WTC11 (cell line): Measurements from ENCODE around the gene ASB12. TPM values are rescaled to one million over a fixed set of nuclear protein-coding genes. Genes with fewer than 3 reads are reported as not detected.

Source experiments
- ATAC-seq: fragments of 200-7000 bp; cut with Tn5 transposase; 2 replicates; pipeline ENCODE4 v1.10.0; 2021; ENCODE audit warnings: mild to moderate bottlenecking, moderate library complexity
- CTCF ChIA-PET: fragments of 300-600 bp; sonication (Branson Sonifier 250); formaldehyde crosslinking; loops from one replicate; lab custom pipeline; 2021; ENCODE audit warnings: antibody characterized with exemption; lab: Charles Lee
- POLR2A ChIA-PET: fragments of 350-600 bp; sonication (Branson Sonifier 250); formaldehyde crosslinking; loops from one replicate; lab custom pipeline; 2021; ENCODE audit warnings: antibody characterized with exemption; lab: Charles Lee
- DNase-seq: peaks from one replicate; pipeline ENCODE4 v3.0.0; 2021; ENCODE audit warnings: low spot score
- H3K27ac Mint-ChIP-seq: 2 replicates; pipeline ENCODE4 v1.8.0; 2021; ENCODE audit warnings: mixed read lengths
- H3K27me3 Mint-ChIP-seq: 2 replicates; pipeline ENCODE4 v1.8.0; 2021; ENCODE audit warnings: low read depth, mild to moderate bottlenecking, moderate library complexity, mixed read lengths
- H3K36me3 Mint-ChIP-seq: 2 replicates; pipeline ENCODE4 v1.8.0; 2021; ENCODE audit warnings: mixed read lengths
- H3K4me1 Mint-ChIP-seq: 2 replicates; pipeline ENCODE4 v1.8.0; 2022; ENCODE audit warnings: mixed read lengths
- H3K4me3 Mint-ChIP-seq: 2 replicates; pipeline ENCODE4 v1.8.0; 2021; ENCODE audit warnings: mild to moderate bottlenecking, moderate library complexity, mixed read lengths
- H3K9me3 Mint-ChIP-seq: 2 replicates; pipeline ENCODE4 v1.8.0; 2021; ENCODE audit warnings: mixed read lengths
- ATF1 ChIP-seq: sonication (generic); formaldehyde crosslinking; IDR thresholded peaks from 2 replicates; pipeline ENCODE4 v1.8.1; 2023; ENCODE audit warnings: mild to moderate bottlenecking, moderate library complexity, missing genetic modification reagents
- CREB1 ChIP-seq: sonication (generic); formaldehyde crosslinking; IDR thresholded peaks from 2 replicates; pipeline ENCODE4 v1.8.0; 2023; ENCODE audit warnings: mild to moderate bottlenecking, missing genetic modification reagents
- GABPB1 ChIP-seq: sonication (generic); formaldehyde crosslinking; IDR thresholded peaks from 2 replicates; pipeline ENCODE4 v1.8.1; 2023; ENCODE audit warnings: mild to moderate bottlenecking, missing genetic modification reagents
- GRHL2 ChIP-seq: fragments of 250-450 bp; sonication (Bioruptor Pico); IDR thresholded peaks from 2 replicates; pipeline ENCODE4 v1.8.0; 2022; ENCODE audit warnings: mild to moderate bottlenecking, moderate library complexity; ENCODE audit not compliant: insufficient replicate concordance, severe bottlenecking
- JAZF1 ChIP-seq: fragments of 250-450 bp; sonication (Bioruptor Pico); IDR thresholded peaks from 2 replicates; pipeline ENCODE4 v1.9.0; 2021; ENCODE audit warnings: moderate library complexity, mild to moderate bottlenecking, inconsistent platforms
- MYBL2 ChIP-seq: sonication (generic); formaldehyde crosslinking; IDR thresholded peaks from 2 replicates; pipeline ENCODE4 v1.8.1; 2023; ENCODE audit warnings: mild to moderate bottlenecking, moderate library complexity, missing genetic modification reagents
- NFYB ChIP-seq: sonication (generic); formaldehyde crosslinking; conservative IDR thresholded peaks from 2 replicates; pipeline ENCODE4 v1.8.0; 2022; ENCODE audit warnings: low read depth, missing genetic modification reagents
- NR2C2 ChIP-seq: sonication (generic); formaldehyde crosslinking; IDR thresholded peaks from 2 replicates; pipeline ENCODE4 v1.8.0; 2022; ENCODE audit warnings: mild to moderate bottlenecking, missing genetic modification reagents
- NR3C1 ChIP-seq: sonication (generic); formaldehyde crosslinking; conservative IDR thresholded peaks from 2 replicates; pipeline ENCODE4 v1.8.1; 2023; ENCODE audit warnings: low read depth, mild to moderate bottlenecking, missing genetic modification reagents
- SMAD3 ChIP-seq: sonication (generic); formaldehyde crosslinking; IDR thresholded peaks from 2 replicates; pipeline ENCODE4 v1.8.0; 2022; ENCODE audit warnings: missing genetic modification reagents, mild to moderate bottlenecking, borderline replicate concordance
- SP1 ChIP-seq: sonication (generic); formaldehyde crosslinking; conservative IDR thresholded peaks from 2 replicates; pipeline ENCODE4 v1.8.1; 2022; ENCODE audit warnings: missing genetic modification reagents
- TP53 ChIP-seq: sonication (generic); formaldehyde crosslinking; IDR thresholded peaks from 2 replicates; pipeline ENCODE4 v1.8.1; 2023; ENCODE audit warnings: mild to moderate bottlenecking, missing genetic modification reagents
- ZNF138 ChIP-seq: sonication (generic); formaldehyde crosslinking; conservative IDR thresholded peaks from 2 replicates; pipeline ENCODE4 v1.8.1; 2022; ENCODE audit warnings: mild to moderate bottlenecking, moderate library complexity, missing genetic modification reagents
- ZNF263 ChIP-seq: sonication (generic); formaldehyde crosslinking; IDR thresholded peaks from 2 replicates; pipeline ENCODE4 v1.8.1; 2022; ENCODE audit warnings: low read depth, mild to moderate bottlenecking, moderate library complexity, missing genetic modification reagents
- ZNF317 ChIP-seq: sonication (generic); formaldehyde crosslinking; IDR thresholded peaks from 2 replicates; pipeline ENCODE4 v1.8.1; 2023; ENCODE audit warnings: low read depth, mild to moderate bottlenecking, moderate library complexity, missing genetic modification reagents, borderline replicate concordance
- ZNF416 ChIP-seq: fragments of 250-450 bp; sonication (Bioruptor Pico); IDR thresholded peaks from 2 replicates; pipeline ENCODE4 v1.9.0; 2021; ENCODE audit warnings: mild to moderate bottlenecking, inconsistent platforms
- ZNF671 ChIP-seq: fragments of 250-450 bp; sonication (Bioruptor Pico); IDR thresholded peaks from 2 replicates; pipeline ENCODE4 v1.8.0; 2021; ENCODE audit warnings: mild to moderate bottlenecking
- total RNA-seq: library from RNA; stranded (reverse); gene quantifications from 3 replicates; pipeline ENCODE4 v1.2.3, GENCODE V29; 2021
- TF ChIP-seq, protein P1 (sequence below): sonication (generic); formaldehyde crosslinking; conservative IDR thresholded peaks from 2 replicates; pipeline ENCODE4 v1.8.1; 2023; ENCODE audit warnings: mild to moderate bottlenecking, low read depth, missing genetic modification reagents, moderate library complexity
- TF ChIP-seq, protein P2 (sequence below): sonication (generic); formaldehyde crosslinking; IDR thresholded peaks from 2 replicates; pipeline ENCODE4 v1.8.1; 2023; ENCODE audit warnings: mild to moderate bottlenecking, missing genetic modification reagents
- TF ChIP-seq, protein P3 (sequence below): sonication (generic); formaldehyde crosslinking; IDR thresholded peaks from 2 replicates; pipeline ENCODE4 v1.8.0; 2023; ENCODE audit warnings: mild to moderate bottlenecking, missing genetic modification reagents
- TF ChIP-seq, protein P4 (sequence below): sonication (generic); formaldehyde crosslinking; IDR thresholded peaks from 2 replicates; pipeline ENCODE4 v1.8.1; 2022; ENCODE audit warnings: low read depth, missing genetic modification reagents, borderline replicate concordance
- TF ChIP-seq, protein P5 (sequence below): sonication (generic); formaldehyde crosslinking; IDR thresholded peaks from 2 replicates; pipeline ENCODE4 v1.8.1; 2022; ENCODE audit warnings: mild to moderate bottlenecking, missing genetic modification reagents, moderate library complexity, borderline replicate concordance
- TF ChIP-seq, protein P6 (sequence below): sonication (generic); formaldehyde crosslinking; IDR thresholded peaks from 2 replicates; pipeline ENCODE4 v1.8.1; 2023; ENCODE audit warnings: mild to moderate bottlenecking, missing genetic modification reagents, moderate library complexity
- TF ChIP-seq, protein P7 (sequence below): sonication (generic); formaldehyde crosslinking; IDR thresholded peaks from 2 replicates; pipeline ENCODE4 v1.8.1; 2022; ENCODE audit warnings: mild to moderate bottlenecking, moderate library complexity, missing genetic modification reagents

Gene ASB12
- total RNA-seq, 1 experiment from 2014 or later = 1.4 TPM

DNA sequence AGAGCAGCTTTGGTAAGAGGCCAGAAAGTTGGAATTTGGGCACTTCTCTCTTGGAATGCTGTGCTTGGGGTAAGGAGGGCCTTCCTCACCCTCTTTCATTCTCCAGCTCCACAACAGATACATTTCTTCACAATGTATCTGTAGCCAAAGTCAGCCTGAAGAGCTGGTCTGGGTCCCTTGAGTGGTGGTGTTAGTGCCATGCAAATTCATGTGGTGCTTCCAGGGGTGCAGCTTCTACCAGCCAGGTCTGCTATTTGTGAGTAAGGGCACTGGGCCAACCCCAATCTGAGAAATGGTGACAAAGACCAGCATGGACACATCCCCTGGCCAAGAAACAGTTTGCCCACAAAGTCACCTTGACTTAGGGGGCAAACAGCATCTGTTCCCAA lies 42.7 kb downstream of the ASB12 start (continued):
- TF ChIP-seq, protein P1, sequence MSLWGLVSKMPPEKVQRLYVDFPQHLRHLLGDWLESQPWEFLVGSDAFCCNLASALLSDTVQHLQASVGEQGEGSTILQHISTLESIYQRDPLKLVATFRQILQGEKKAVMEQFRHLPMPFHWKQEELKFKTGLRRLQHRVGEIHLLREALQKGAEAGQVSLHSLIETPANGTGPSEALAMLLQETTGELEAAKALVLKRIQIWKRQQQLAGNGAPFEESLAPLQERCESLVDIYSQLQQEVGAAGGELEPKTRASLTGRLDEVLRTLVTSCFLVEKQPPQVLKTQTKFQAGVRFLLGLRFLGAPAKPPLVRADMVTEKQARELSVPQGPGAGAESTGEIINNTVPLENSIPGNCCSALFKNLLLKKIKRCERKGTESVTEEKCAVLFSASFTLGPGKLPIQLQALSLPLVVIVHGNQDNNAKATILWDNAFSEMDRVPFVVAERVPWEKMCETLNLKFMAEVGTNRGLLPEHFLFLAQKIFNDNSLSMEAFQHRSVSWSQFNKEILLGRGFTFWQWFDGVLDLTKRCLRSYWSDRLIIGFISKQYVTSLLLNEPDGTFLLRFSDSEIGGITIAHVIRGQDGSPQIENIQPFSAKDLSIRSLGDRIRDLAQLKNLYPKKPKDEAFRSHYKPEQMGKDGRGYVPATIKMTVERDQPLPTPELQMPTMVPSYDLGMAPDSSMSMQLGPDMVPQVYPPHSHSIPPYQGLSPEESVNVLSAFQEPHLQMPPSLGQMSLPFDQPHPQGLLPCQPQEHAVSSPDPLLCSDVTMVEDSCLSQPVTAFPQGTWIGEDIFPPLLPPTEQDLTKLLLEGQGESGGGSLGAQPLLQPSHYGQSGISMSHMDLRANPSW (CRISPR knock-in tag) = no peak
- TF ChIP-seq NR2C2 (no peak), CREB1 (CRISPR knock-in tag) (no peak), NR3C1 (CRISPR knock-in tag) (no peak), JAZF1 (CRISPR knock-in tag) (no peak), ZNF416 (CRISPR knock-in tag) (no peak), ZNF317 (CRISPR knock-in tag) (no peak), SMAD3 (no peak)
- TF ChIP-seq, protein P2, sequence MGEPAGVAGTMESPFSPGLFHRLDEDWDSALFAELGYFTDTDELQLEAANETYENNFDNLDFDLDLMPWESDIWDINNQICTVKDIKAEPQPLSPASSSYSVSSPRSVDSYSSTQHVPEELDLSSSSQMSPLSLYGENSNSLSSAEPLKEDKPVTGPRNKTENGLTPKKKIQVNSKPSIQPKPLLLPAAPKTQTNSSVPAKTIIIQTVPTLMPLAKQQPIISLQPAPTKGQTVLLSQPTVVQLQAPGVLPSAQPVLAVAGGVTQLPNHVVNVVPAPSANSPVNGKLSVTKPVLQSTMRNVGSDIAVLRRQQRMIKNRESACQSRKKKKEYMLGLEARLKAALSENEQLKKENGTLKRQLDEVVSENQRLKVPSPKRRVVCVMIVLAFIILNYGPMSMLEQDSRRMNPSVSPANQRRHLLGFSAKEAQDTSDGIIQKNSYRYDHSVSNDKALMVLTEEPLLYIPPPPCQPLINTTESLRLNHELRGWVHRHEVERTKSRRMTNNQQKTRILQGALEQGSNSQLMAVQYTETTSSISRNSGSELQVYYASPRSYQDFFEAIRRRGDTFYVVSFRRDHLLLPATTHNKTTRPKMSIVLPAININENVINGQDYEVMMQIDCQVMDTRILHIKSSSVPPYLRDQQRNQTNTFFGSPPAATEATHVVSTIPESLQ (CRISPR knock-in tag) = no peak
- TF ChIP-seq, protein P3, sequence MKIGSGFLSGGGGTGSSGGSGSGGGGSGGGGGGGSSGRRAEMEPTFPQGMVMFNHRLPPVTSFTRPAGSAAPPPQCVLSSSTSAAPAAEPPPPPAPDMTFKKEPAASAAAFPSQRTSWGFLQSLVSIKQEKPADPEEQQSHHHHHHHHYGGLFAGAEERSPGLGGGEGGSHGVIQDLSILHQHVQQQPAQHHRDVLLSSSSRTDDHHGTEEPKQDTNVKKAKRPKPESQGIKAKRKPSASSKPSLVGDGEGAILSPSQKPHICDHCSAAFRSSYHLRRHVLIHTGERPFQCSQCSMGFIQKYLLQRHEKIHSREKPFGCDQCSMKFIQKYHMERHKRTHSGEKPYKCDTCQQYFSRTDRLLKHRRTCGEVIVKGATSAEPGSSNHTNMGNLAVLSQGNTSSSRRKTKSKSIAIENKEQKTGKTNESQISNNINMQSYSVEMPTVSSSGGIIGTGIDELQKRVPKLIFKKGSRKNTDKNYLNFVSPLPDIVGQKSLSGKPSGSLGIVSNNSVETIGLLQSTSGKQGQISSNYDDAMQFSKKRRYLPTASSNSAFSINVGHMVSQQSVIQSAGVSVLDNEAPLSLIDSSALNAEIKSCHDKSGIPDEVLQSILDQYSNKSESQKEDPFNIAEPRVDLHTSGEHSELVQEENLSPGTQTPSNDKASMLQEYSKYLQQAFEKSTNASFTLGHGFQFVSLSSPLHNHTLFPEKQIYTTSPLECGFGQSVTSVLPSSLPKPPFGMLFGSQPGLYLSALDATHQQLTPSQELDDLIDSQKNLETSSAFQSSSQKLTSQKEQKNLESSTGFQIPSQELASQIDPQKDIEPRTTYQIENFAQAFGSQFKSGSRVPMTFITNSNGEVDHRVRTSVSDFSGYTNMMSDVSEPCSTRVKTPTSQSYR (CRISPR knock-in tag) = no peak

DNA sequence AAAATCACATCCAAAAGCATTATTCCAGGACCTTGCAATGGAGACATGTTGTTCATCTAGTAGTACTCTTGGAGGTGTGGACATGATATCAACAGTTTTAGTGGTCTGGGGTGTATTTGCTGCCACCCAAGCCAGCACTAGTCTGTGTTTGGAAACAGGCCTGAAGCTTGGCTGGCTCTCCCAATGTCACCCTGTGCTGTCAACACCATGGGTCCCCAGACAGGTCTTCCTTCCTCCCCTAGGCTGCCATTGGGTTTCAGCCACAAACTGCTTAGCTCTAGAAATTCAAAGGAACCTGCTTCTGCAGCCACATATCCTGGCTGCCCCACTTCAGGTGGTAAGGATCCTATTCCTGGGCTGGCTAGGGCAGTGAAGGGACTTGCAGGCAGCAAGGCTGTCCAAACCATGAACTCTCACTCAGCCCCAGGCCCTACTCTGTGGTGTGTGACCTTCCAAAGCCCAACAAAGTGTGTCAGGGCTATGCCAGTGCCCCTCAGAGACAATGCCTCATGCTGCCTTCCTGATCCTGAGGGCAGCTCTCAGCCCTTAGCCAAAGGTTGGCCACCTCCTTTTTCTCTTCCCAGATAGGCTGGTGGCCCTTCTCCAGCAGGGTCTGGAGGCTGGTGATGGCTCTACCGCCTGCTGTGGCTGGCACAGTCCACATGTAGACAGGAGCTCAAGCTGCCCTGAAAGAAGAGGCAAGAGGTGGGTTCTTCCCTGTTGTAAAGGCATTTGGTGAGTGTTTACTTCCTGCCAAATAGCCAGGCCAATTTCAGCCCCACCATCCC lies 43.2 kb downstream of the ASB12 start:
- Mint-ChIP-seq H3K36me3 (peaks cover 13% of the 10 kb centered on the region), H3K27ac (no peak overlapping the region), H3K9me3 (no peaks in the 10 kb centered on the region), H3K4me3 (no peak overlapping the region), H3K4me1 (peaks cover 3% of the 10 kb centered on the region; the same call in 1 of the 2 replicates), H3K27me3 (no peaks in the 10 kb centered on the region)
- ATAC-seq (no peak), DNase-seq (no peak)
- POLR2A ChIA-PET = no interaction called here
- CTCF ChIA-PET = no interaction called here
- TF ChIP-seq ZNF138 = no peak
- TF ChIP-seq NFYB (CRISPR knock-in tag) = no peak
- TF ChIP-seq MYBL2 (CRISPR knock-in tag) = no peak
- TF ChIP-seq, protein P4, sequence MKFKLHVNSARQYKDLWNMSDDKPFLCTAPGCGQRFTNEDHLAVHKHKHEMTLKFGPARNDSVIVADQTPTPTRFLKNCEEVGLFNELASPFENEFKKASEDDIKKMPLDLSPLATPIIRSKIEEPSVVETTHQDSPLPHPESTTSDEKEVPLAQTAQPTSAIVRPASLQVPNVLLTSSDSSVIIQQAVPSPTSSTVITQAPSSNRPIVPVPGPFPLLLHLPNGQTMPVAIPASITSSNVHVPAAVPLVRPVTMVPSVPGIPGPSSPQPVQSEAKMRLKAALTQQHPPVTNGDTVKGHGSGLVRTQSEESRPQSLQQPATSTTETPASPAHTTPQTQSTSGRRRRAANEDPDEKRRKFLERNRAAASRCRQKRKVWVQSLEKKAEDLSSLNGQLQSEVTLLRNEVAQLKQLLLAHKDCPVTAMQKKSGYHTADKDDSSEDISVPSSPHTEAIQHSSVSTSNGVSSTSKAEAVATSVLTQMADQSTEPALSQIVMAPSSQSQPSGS (CRISPR knock-in tag) = no peak
- no peak for TF ChIP-seq SP1
- TF ChIP-seq, protein P5, sequence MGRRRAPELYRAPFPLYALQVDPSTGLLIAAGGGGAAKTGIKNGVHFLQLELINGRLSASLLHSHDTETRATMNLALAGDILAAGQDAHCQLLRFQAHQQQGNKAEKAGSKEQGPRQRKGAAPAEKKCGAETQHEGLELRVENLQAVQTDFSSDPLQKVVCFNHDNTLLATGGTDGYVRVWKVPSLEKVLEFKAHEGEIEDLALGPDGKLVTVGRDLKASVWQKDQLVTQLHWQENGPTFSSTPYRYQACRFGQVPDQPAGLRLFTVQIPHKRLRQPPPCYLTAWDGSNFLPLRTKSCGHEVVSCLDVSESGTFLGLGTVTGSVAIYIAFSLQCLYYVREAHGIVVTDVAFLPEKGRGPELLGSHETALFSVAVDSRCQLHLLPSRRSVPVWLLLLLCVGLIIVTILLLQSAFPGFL = no peak
- TF ChIP-seq, protein P6, sequence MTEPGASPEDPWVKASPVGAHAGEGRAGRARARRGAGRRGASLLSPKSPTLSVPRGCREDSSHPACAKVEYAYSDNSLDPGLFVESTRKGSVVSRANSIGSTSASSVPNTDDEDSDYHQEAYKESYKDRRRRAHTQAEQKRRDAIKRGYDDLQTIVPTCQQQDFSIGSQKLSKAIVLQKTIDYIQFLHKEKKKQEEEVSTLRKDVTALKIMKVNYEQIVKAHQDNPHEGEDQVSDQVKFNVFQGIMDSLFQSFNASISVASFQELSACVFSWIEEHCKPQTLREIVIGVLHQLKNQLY (CRISPR knock-in tag) = no peak
- TF ChIP-seq, protein P7, sequence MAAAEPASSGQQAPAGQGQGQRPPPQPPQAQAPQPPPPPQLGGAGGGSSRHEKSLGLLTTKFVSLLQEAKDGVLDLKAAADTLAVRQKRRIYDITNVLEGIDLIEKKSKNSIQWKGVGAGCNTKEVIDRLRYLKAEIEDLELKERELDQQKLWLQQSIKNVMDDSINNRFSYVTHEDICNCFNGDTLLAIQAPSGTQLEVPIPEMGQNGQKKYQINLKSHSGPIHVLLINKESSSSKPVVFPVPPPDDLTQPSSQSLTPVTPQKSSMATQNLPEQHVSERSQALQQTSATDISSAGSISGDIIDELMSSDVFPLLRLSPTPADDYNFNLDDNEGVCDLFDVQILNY (CRISPR knock-in tag) = no peak
- no peak for TF ChIP-seq SMAD3
- TF ChIP-seq GRHL2 = no peak
- no peak for TF ChIP-seq CREB1 (CRISPR knock-in tag)
- no peak for TF ChIP-seq ZNF263 (CRISPR knock-in tag)
- TF ChIP-seq ATF1 (CRISPR knock-in tag) = no peak
- no peak for TF ChIP-seq ZNF671 (CRISPR knock-in tag)
- TF ChIP-seq TP53 (CRISPR knock-in tag) = no peak
- TF ChIP-seq NR3C1 (CRISPR knock-in tag) = no peak
- no peak for TF ChIP-seq GABPB1 (CRISPR knock-in tag)
